GM21825 (cell line): Measurements from ENCODE around the gene NOTCH2.

ENCODE experiments used
- ATAC-seq: cut with Tn5 transposase; IDR thresholded peaks from one replicate; pipeline ENCODE4 v1.9.1; 2021; ENCODE audit warnings: mild to moderate bottlenecking, moderate library complexity; ENCODE audit not compliant: unreplicated experiment

Gene NOTCH2

GRCh38 chr1:119882132-119883049 lies 187.1 kb downstream of the NOTCH2 start:
- no peak for ATAC-seq

- no peak for ATAC-seq
These were observed 189.7 kb downstream of the NOTCH2 start for GRCh38 chr1:119879510-119880434.

- no peak for ATAC-seq
These were observed 191.3 kb downstream of the NOTCH2 start for GRCh38 chr1:119878171-119878570.

- ATAC-seq, result no peak
These were observed 195.3 kb downstream of the NOTCH2 start for GRCh38 chr1:119874186-119874585.

GRCh38 chr1:119873135-119874015 lies 196.1 kb downstream of the NOTCH2 start:
- no peak for ATAC-seq

- no peak for ATAC-seq
These were observed 197.6 kb downstream of the NOTCH2 start for GRCh38 chr1:119871881-119872280.

- no peak for ATAC-seq
These were observed 198.4 kb downstream of the NOTCH2 start for GRCh38 chr1:119870917-119871596.

- ATAC-seq, result no peak
These were observed 199.5 kb downstream of the NOTCH2 start for GRCh38 chr1:119869995-119870394.

GRCh38 chr1:119868176-119868575 lies 201.3 kb downstream of the NOTCH2 start:
- ATAC-seq, result no peak

- no peak for ATAC-seq
These were observed 203.0 kb downstream of the NOTCH2 start for GRCh38 chr1:119866451-119866850.

GRCh38 chr1:119865627-119866026 lies 203.8 kb downstream of the NOTCH2 start:
- ATAC-seq, result no peak

- ATAC-seq, result no peak
These were observed 207.2 kb downstream of the NOTCH2 start for GRCh38 chr1:119862276-119862675.
